Measurements from ENCODE around the gene ZNF296. TPM values are rescaled to one million over a fixed set of nuclear protein-coding genes. Genes with fewer than 3 reads are reported as not detected.
A peak's percentile ranks its signal among the peaks of the same experiment; 100 is the strongest.

ZNF296 gene
- total and polyA plus RNA-seq, 2 of the 8 experiments (the other 6 are each of a cell fraction or from before 2014, with no cell fraction given), result 2.7 to 7.5 TPM

DNA sequence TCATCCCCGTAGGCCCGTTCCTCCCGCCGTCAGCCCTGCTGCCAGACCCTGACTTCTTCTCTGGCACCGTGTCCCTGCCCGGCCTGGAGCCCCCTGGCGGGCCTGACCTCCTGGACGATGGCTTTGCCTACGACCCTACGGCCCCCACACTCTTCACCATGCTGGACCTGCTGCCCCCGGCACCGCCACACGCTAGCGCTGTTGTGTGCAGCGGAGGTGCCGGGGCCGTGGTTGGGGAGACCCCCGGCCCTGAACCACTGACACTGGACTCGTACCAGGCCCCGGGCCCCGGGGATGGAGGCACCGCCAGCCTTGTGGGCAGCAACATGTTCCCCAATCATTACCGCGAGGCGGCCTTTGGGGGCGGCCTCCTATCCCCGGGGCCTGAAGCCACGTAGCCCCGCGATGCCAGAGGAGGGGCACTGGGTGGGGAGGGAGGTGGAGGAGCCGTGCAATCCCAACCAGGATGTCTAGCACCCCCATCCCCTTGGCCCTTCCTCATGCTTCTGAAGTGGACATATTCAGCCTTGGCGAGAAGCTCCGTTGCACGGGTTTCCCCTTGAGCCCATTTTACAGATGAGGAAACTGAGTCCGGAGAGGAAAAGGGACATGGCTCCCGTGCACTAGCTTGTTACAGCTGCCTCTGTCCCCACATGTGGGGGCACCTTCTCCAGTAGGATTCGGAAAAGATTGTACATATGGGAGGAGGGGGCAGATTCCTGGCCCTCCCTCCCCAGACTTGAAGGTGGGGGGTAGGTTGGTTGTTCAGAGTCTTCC is 38.7 kb downstream of the ZNF296 start:
- WGBS, 2 experiments (ENCODE audit: extremely low coverage in 1 of 2, insufficient coverage in 1 of 2, insufficient read length in 1 of 2, insufficient replicate concordance in 2 of 2, low coverage in 1 of 2, low lambda C conversion rate in 2 of 2, missing lambda C conversion rate in 1 of 2), result 96% methylated on average over 34 of the region's 37 CpGs; no CpG with 5 or more reads in 1 of the 2 experiments
- DNase-seq (ENCODE audit: low read depth in 1 of 2, low spot score in 2 of 2) (no peak), FAIRE-seq (no peak)
- ChIA-PET CTCF (ENCODE audit: partially characterized antibody) (interaction anchor here (0.6 to 9.7 kb wide), 7 partner anchors 19 to 111 kb away, joined by 3 to 85 read pairs (median 3); no protein-coding TSS in a partner anchor), POLR2A (ENCODE audit: partially characterized antibody) (interaction anchor here (1.0 to 1.9 kb wide), 7 partner anchors 9 to 334 kb away, joined by 3 to 8 read pairs (median 3); partner anchors contain the start of gene CLPTM1)
- TF ChIP-seq KDM1A (IDR thresholded peaks at IDR 0.05; ENCODE audit: borderline replicate concordance, low read length), result peak; percentile 77; the same call in 1 of the 2 replicates
- TF ChIP-seq HDAC2 (IDR thresholded peaks at IDR 0.05; ENCODE audit: borderline replicate concordance in 1 of 2, low read depth in 2 of 2, low read length in 2 of 2), result 0 out of 4 replicates have a peak, but pooled peaks of 1 of the 2 experiments have one; percentile 61
- TF ChIP-seq, protein P1, sequence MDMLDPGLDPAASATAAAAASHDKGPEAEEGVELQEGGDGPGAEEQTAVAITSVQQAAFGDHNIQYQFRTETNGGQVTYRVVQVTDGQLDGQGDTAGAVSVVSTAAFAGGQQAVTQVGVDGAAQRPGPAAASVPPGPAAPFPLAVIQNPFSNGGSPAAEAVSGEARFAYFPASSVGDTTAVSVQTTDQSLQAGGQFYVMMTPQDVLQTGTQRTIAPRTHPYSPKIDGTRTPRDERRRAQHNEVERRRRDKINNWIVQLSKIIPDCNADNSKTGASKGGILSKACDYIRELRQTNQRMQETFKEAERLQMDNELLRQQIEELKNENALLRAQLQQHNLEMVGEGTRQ (IDR thresholded peaks at IDR 0.05; ENCODE audit: low read length), result no peak
- TF ChIP-seq BRCA1 (IDR thresholded peaks at IDR 0.05; ENCODE audit: low read depth, low read length), result no peak
- TF ChIP-seq, protein P2, sequence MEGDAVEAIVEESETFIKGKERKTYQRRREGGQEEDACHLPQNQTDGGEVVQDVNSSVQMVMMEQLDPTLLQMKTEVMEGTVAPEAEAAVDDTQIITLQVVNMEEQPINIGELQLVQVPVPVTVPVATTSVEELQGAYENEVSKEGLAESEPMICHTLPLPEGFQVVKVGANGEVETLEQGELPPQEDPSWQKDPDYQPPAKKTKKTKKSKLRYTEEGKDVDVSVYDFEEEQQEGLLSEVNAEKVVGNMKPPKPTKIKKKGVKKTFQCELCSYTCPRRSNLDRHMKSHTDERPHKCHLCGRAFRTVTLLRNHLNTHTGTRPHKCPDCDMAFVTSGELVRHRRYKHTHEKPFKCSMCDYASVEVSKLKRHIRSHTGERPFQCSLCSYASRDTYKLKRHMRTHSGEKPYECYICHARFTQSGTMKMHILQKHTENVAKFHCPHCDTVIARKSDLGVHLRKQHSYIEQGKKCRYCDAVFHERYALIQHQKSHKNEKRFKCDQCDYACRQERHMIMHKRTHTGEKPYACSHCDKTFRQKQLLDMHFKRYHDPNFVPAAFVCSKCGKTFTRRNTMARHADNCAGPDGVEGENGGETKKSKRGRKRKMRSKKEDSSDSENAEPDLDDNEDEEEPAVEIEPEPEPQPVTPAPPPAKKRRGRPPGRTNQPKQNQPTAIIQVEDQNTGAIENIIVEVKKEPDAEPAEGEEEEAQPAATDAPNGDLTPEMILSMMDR (IDR thresholded peaks at IDR 0.05; ENCODE audit: control extremely low read depth in 1 of 3, insufficient read depth in 1 of 3, low read depth in 1 of 3, low read length in 3 of 3), result peak in 1 of 3 experiments; percentile 28; a peak in 1 of 4 replicates
- H3K23ac ChIP-seq (ENCODE audit: insufficient read length), result no peak overlapping the region
- H3K27me3 ChIP-seq (replicated peaks in 1 of 4; ENCODE audit: control insufficient read depth in 3 of 4, extremely low read depth in 1 of 4, insufficient read depth in 3 of 4, low read length in 3 of 4), result no peaks in the 10 kb centered on the region
- H3K56ac ChIP-seq (replicated peaks; ENCODE audit: insufficient read length, low read depth, low read length), result no peak overlapping the region
- peak overlapping the region; percentile 77; the same call in 1 of the 2 replicates for H4K8ac ChIP-seq (ENCODE audit: extremely low read depth, insufficient read depth, low read length)
- no peak overlapping the region for H3K4ac ChIP-seq (replicated peaks; ENCODE audit: insufficient read length, low read depth, low read length)
- H3K36me3 ChIP-seq (ENCODE audit: control insufficient read depth in 2 of 4, insufficient read depth in 4 of 4, low read length in 3 of 4), result peaks cover 4 to 25% (median 16%) of the 10 kb centered on the region in 4 experiments; a peak in 7 of 8 replicates
- no peak overlapping the region for H3K18ac ChIP-seq (ENCODE audit: extremely low read depth, low read length)
- H3K9me3 ChIP-seq (ENCODE audit: insufficient read depth in 2 of 2, low read depth in 1 of 2, low read length in 1 of 2), result no peaks in the 10 kb centered on the region
- no peak overlapping the region; a peak in 1 of 4 replicates for H3K4me2 ChIP-seq (ENCODE audit: insufficient read depth in 1 of 2, low read depth in 2 of 2, low read length in 2 of 2)
- H2BK120ac ChIP-seq (replicated peaks; ENCODE audit: low read depth, low read length), result no peak overlapping the region
- H4K20me1 ChIP-seq (replicated peaks in 1 of 2; ENCODE audit: control insufficient read depth in 1 of 2, insufficient read depth in 2 of 2, low read length in 2 of 2), result peaks cover 10 to 14% of the 10 kb centered on the region in 2 experiments
- H4K91ac ChIP-seq (replicated peaks; ENCODE audit: insufficient read length, low read length), result no peak overlapping the region
- no peak overlapping the region for H2AFZ ChIP-seq (ENCODE audit: low read length)
- no peak overlapping the region for H3K27ac ChIP-seq (ENCODE audit: low read depth, low read length)
- H3K23me2 ChIP-seq (ENCODE audit: low read depth, low read length), result peaks cover 2% of the 10 kb centered on the region
- H3K14ac ChIP-seq (ENCODE audit: insufficient read length), result no peak overlapping the region
- no peak overlapping the region for H2BK15ac ChIP-seq (ENCODE audit: low read length)
- H2AK5ac ChIP-seq (ENCODE audit: low read depth, low read length), result no peak overlapping the region
- H3K79me1 ChIP-seq (ENCODE audit: low read depth, low read length), result peaks cover 14% of the 10 kb centered on the region
- H2BK20ac ChIP-seq (ENCODE audit: low read length), result no peak overlapping the region
- H3K79me2 ChIP-seq (ENCODE audit: control insufficient read depth in 1 of 2, insufficient read depth in 2 of 2, low read length in 2 of 2), result peaks cover 10 to 23% of the 10 kb centered on the region in 2 experiments
- no peak overlapping the region for H3K9ac ChIP-seq (replicated peaks in 1 of 4; ENCODE audit: extremely low read depth in 1 of 4, low read depth in 3 of 4, low read length in 3 of 4)
- no peak overlapping the region for H3K4me3 ChIP-seq (ENCODE audit: extremely low read depth in 1 of 4, insufficient read depth in 2 of 4, low read depth in 3 of 4, low read length in 4 of 4)
- H3K4me1 ChIP-seq (replicated peaks in 1 of 4; ENCODE audit: control insufficient read depth in 3 of 4, insufficient read depth in 4 of 4, low read length in 3 of 4), result peaks cover 0 to 7% (median 4%) of the 10 kb centered on the region in 4 experiments; a peak in 6 of 7 replicates
- H4K5ac ChIP-seq (ENCODE audit: insufficient read length, low read depth, low read length), result no peak overlapping the region
- H2BK12ac ChIP-seq (ENCODE audit: low read depth, low read length), result no peak overlapping the region
- H2BK5ac ChIP-seq (ENCODE audit: low read depth, low read length), result no peak overlapping the region

Measured in H1 (cell line).